ENCODE results near the gene OTX2.

- TF ChIP-seq CTCF (IDR thresholded peaks at IDR 0.05) (no peak), POLR2A (IDR thresholded peaks at IDR 0.05) (no peak), EP300 (IDR thresholded peaks at IDR 0.05) (no peak)
These were observed 5.5 kb upstream of the OTX2 start for GRCh38 chr14:56815745-56816144.

Data from ovary (tissue), 3 donors.